Activated CD8-positive, alpha-beta memory T cell treated with anti-CD3 and anti-CD28 coated beads, Interleukin-2, amount 50 U/mL, for 48 hours (primary cell): ENCODE data around the gene ARHGAP22.
A peak's percentile ranks its signal among the peaks of the same experiment; 100 is the strongest.

Experiments used
- DNase-seq: peaks from one replicate; pipeline ENCODE4 v3.0.0-alpha.2; 2020

The ARHGAP22 gene

GRCh38 chr10:48495282-48496045 is 109.4 kb downstream of the ARHGAP22 start:
- peak; percentile 30 for DNase-seq

- DNase-seq = peak; percentile 33
These were observed 110.3 kb downstream of the ARHGAP22 start for GRCh38 chr10:48494611-48495010.

GRCh38 chr10:48494073-48494472 is 110.8 kb downstream of the ARHGAP22 start:
- DNase-seq = peak; percentile 51

GRCh38 chr10:48493083-48493871 is 111.6 kb downstream of the ARHGAP22 start:
- peak; percentile 42 for DNase-seq

- DNase-seq = no peak
These were observed 112.7 kb downstream of the ARHGAP22 start for GRCh38 chr10:48492201-48492600.

GRCh38 chr10:48491392-48492139 is 113.3 kb downstream of the ARHGAP22 start:
- peak; percentile 18 for DNase-seq

GRCh38 chr10:48490946-48491345 is 113.9 kb downstream of the ARHGAP22 start:
- DNase-seq = peak; percentile 8

- no peak for DNase-seq
These were observed 114.3 kb downstream of the ARHGAP22 start for GRCh38 chr10:48490571-48490940.

GRCh38 chr10:48489099-48489498 is 115.8 kb downstream of the ARHGAP22 start:
- DNase-seq = no peak

- no peak for DNase-seq
These were observed 117.6 kb downstream of the ARHGAP22 start for GRCh38 chr10:48487244-48487643.

GRCh38 chr10:48485711-48486110 is 119.2 kb downstream of the ARHGAP22 start:
- no peak for DNase-seq

- DNase-seq = no peak
These were observed 120.0 kb downstream of the ARHGAP22 start for GRCh38 chr10:48484911-48485310.

GRCh38 chr10:48482207-48482606 is 122.7 kb downstream of the ARHGAP22 start:
- DNase-seq = no peak

- no peak for DNase-seq
These were observed 123.5 kb downstream of the ARHGAP22 start for GRCh38 chr10:48481385-48481784.

GRCh38 chr10:48480397-48481374 is 124.2 kb downstream of the ARHGAP22 start:
- DNase-seq = peak; percentile 36

GRCh38 chr10:48478980-48479811 is 125.7 kb downstream of the ARHGAP22 start:
- peak; percentile 26 for DNase-seq

GRCh38 chr10:48478469-48478868 is 126.4 kb downstream of the ARHGAP22 start:
- peak; percentile 12 for DNase-seq

GRCh38 chr10:48477616-48478015 is 127.3 kb downstream of the ARHGAP22 start:
- no peak for DNase-seq

- no peak for DNase-seq
These were observed 127.7 kb downstream of the ARHGAP22 start for GRCh38 chr10:48477141-48477540.

- DNase-seq = peak; percentile 13
These were observed 128.4 kb downstream of the ARHGAP22 start for GRCh38 chr10:48476279-48476982.

GRCh38 chr10:48475943-48476278 is 129.0 kb downstream of the ARHGAP22 start:
- DNase-seq = peak; percentile 20
